Stomach smooth muscle (tissue), 2 donors: Measurements from ENCODE around the gene DENND5A.

Source experiments
- H3K27ac ChIP-seq: one replicate; pipeline ENCODE4 v1.7.0; 2013; ENCODE audit warnings: mild to moderate bottlenecking, low read length, inconsistent platforms
- H3K27me3 ChIP-seq, 2 donors: one replicate each; pipeline ENCODE4 v1.7.0; 2013; ENCODE audit warnings: low read length in 2 of 2; ENCODE audit not compliant: insufficient read depth in 2 of 2, control insufficient read depth in 1 of 2
- H3K36me3 ChIP-seq, 2 donors: one replicate each; pipeline ENCODE4 v1.7.0; 2013; ENCODE audit warnings: low read length in 2 of 2; ENCODE audit not compliant: control insufficient read depth in 2 of 2, insufficient read depth in 2 of 2
- H3K4me1 ChIP-seq: one replicate; pipeline ENCODE4 v1.7.0; 2013; ENCODE audit warnings: low read length; ENCODE audit not compliant: control insufficient read depth, insufficient read depth
- H3K4me3 ChIP-seq, 2 donors: one replicate each; pipeline ENCODE4 v1.7.0; 2013; ENCODE audit warnings: low read length in 2 of 2
- H3K9ac ChIP-seq, 2 donors: one replicate each; pipeline ENCODE4 v1.7.0; 2013; ENCODE audit warnings: low read length in 2 of 2, mild to moderate bottlenecking in 1 of 2
- H3K9me3 ChIP-seq, 2 donors: one replicate each; pipeline ENCODE4 v1.7.0; 2013; ENCODE audit warnings: low read length in 2 of 2; ENCODE audit not compliant: control insufficient read depth in 2 of 2
- donor health status: healthy.
- donor health status: Pancreatic carcinoma.

The DENND5A gene

GRCh38 chr11:9151631-9152030 lies 113.5 kb downstream of the DENND5A start:
- Histone ChIP-seq H3K9ac (no peak overlapping the region), H3K27me3 (no peaks in the 10 kb centered on the region), H3K9me3 (no peaks in the 10 kb centered on the region), H3K36me3 (peaks cover 52 to 56% of the 10 kb centered on the region in 2 donors), H3K4me3 (no peak overlapping the region), H3K4me1 (no peaks in the 10 kb centered on the region), H3K27ac (no peak overlapping the region)

GRCh38 chr11:9150926-9151325 lies 114.2 kb downstream of the DENND5A start:
- H3K27me3 ChIP-seq = no peaks in the 10 kb centered on the region
- H3K4me3 ChIP-seq = no peak overlapping the region
- H3K36me3 ChIP-seq = peaks cover 57 to 63% of the 10 kb centered on the region in 2 donors
- H3K9me3 ChIP-seq = no peaks in the 10 kb centered on the region
- no peak overlapping the region for H3K9ac ChIP-seq
- H3K27ac ChIP-seq = no peak overlapping the region
- no peaks in the 10 kb centered on the region for H3K4me1 ChIP-seq

GRCh38 chr11:9150501-9150900 lies 114.6 kb downstream of the DENND5A start:
- no peak overlapping the region for H3K9ac ChIP-seq
- no peak overlapping the region for H3K27ac ChIP-seq
- H3K4me3 ChIP-seq = no peak overlapping the region
- peaks cover 57 to 68% of the 10 kb centered on the region in 2 donors for H3K36me3 ChIP-seq
- no peaks in the 10 kb centered on the region for H3K27me3 ChIP-seq
- no peaks in the 10 kb centered on the region for H3K4me1 ChIP-seq
- H3K9me3 ChIP-seq = no peaks in the 10 kb centered on the region

GRCh38 chr11:9148727-9149126 lies 116.4 kb downstream of the DENND5A start:
- Histone ChIP-seq H3K4me3 (no peak overlapping the region), H3K27ac (no peak overlapping the region), H3K9ac (no peak overlapping the region), H3K9me3 (no peaks in the 10 kb centered on the region), H3K36me3 (peaks cover 70 to 84% of the 10 kb centered on the region in 2 donors), H3K27me3 (no peaks in the 10 kb centered on the region), H3K4me1 (no peaks in the 10 kb centered on the region)

GRCh38 chr11:9148035-9148434 lies 117.1 kb downstream of the DENND5A start:
- H3K27me3 ChIP-seq = no peaks in the 10 kb centered on the region
- H3K4me1 ChIP-seq = peaks cover 3% of the 10 kb centered on the region
- H3K9ac ChIP-seq = no peak overlapping the region
- H3K9me3 ChIP-seq = no peaks in the 10 kb centered on the region
- H3K4me3 ChIP-seq = no peak overlapping the region
- H3K27ac ChIP-seq = no peak overlapping the region
- H3K36me3 ChIP-seq = peaks cover 76 to 81% of the 10 kb centered on the region in 2 donors

DNA sequence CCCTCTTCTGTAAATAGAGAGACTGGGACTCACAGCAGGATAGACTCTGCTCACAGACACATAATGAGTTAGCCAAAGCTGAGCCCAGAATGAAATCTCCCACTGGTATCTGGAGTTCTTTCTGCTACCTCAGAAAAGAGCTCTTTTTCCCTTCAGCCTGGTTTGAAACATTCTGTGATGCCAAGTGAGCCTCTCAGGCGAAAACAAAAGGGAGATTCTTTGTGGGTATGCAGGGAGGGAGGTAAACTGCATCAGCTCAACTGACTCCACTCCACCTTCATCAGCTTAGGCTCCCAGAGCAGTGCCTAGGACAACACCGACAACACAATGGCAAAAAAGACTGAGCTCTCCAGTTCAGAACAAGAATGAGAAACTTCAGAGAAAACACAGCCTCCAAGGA lies 118.7 kb downstream of the DENND5A start:
- no peak overlapping the region for H3K4me3 ChIP-seq
- H3K9ac ChIP-seq = no peak overlapping the region
- H3K27ac ChIP-seq = no peak overlapping the region
- H3K4me1 ChIP-seq = peaks cover 10% of the 10 kb centered on the region
- no peaks in the 10 kb centered on the region for H3K9me3 ChIP-seq
- H3K36me3 ChIP-seq = peaks cover 78 to 82% of the 10 kb centered on the region in 2 donors
- H3K27me3 ChIP-seq = no peaks in the 10 kb centered on the region

DNA sequence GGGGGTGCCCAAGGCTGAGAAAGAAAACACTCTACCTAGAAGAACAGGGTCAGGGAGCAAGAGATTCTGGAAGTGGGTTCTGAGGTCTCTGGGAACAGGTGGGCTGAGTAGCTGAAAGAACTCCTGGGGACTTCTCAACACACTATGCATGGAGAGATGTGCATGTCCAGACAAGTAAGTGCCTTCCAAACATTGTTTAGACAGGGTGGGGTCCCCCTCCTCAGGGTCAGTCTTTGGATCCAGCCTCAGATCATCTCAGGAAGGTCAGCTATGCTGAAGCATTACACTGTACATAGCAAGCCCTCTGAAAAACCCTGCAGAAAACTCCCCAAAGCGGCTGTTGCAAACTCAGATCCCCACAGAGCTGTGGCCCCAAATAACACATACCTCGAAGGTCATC lies 119.9 kb downstream of the DENND5A start:
- H3K9ac ChIP-seq = no peak overlapping the region
- H3K27me3 ChIP-seq = no peaks in the 10 kb centered on the region
- no peaks in the 10 kb centered on the region for H3K9me3 ChIP-seq
- H3K36me3 ChIP-seq = peaks cover 78% of the 10 kb centered on the region in 2 donors
- H3K4me1 ChIP-seq = peaks cover 10% of the 10 kb centered on the region
- no peak overlapping the region for H3K27ac ChIP-seq
- no peak overlapping the region for H3K4me3 ChIP-seq

DNA sequence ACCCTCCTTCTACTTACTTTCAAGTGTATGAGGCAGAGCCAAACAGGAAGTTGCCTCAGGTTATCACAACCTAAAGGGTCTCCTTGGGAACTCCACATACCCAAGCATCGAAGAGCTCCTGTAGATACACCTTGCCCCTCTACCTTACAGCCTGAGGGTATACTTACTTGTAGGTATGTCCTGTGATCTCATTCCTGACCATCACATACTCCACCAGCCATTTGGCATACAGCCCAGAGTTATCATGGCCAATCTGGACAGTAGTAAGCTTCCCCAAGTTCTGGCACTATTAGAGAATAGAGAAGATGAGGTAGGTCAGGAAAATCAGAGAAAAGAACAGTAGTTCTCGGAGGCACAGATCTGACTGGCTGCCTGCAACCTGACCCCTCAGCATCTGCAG lies 120.3 kb downstream of the DENND5A start:
- H3K9me3 ChIP-seq = no peaks in the 10 kb centered on the region
- peaks cover 13% of the 10 kb centered on the region for H3K4me1 ChIP-seq
- H3K27ac ChIP-seq = no peak overlapping the region
- H3K36me3 ChIP-seq = peaks cover 74% of the 10 kb centered on the region in 2 donors
- H3K9ac ChIP-seq = no peak overlapping the region
- no peak overlapping the region for H3K4me3 ChIP-seq
- H3K27me3 ChIP-seq = no peaks in the 10 kb centered on the region

GRCh38 chr11:9143721-9144120 lies 121.4 kb downstream of the DENND5A start:
- H3K9me3 ChIP-seq = no peaks in the 10 kb centered on the region
- H3K4me3 ChIP-seq = no peak overlapping the region
- H3K4me1 ChIP-seq = peaks cover 24% of the 10 kb centered on the region
- peaks cover 63 to 68% of the 10 kb centered on the region in 2 donors for H3K36me3 ChIP-seq
- no peak overlapping the region for H3K9ac ChIP-seq
- peak overlapping the region; percentile 77 for H3K27ac ChIP-seq
- H3K27me3 ChIP-seq = no peaks in the 10 kb centered on the region

GRCh38 chr11:9142732-9143131 lies 122.4 kb downstream of the DENND5A start:
- Histone ChIP-seq H3K9me3 (no peaks in the 10 kb centered on the region), H3K4me1 (peaks cover 34% of the 10 kb centered on the region), H3K27ac (peak overlapping the region; percentile 77), H3K9ac (peak overlapping the region in 1 of 2 donors; percentile 51), H3K27me3 (no peaks in the 10 kb centered on the region), H3K36me3 (peaks cover 53 to 59% of the 10 kb centered on the region in 2 donors), H3K4me3 (peak overlapping the region in 1 of 2 donors; percentile 8)

DNA sequence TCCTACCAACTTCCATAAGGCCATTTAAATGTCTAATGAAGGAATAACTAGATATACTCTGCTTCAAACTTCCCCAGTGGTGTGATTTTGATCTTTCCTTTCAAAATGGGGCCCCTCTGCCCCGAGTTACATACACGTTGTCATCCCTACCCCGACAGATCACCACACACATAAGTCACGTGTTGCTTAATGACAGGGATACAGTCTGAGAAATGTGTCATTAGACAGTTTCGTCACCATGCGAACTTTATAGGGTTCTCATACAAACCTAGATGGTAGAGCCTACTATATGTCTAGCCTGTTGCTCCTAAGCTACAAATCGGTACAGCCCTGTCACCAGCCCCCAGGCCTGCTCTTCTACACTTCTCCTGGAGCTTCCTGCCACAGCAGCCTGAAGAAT lies 124.0 kb downstream of the DENND5A start:
- Histone ChIP-seq H3K36me3 (peaks cover 37 to 46% of the 10 kb centered on the region in 2 donors), H3K27me3 (no peaks in the 10 kb centered on the region), H3K27ac (no peak overlapping the region), H3K9ac (no peak overlapping the region), H3K4me3 (no peak overlapping the region), H3K9me3 (no peaks in the 10 kb centered on the region), H3K4me1 (peaks cover 40% of the 10 kb centered on the region)
